ENCODE results near the gene H2BW2.
"Not testable (repeated sequence)": the region's sequence is repeated elsewhere in the genome, so short reads cannot be mapped to it uniquely, and the experiment has no call there.

Gene H2BW2

GRCh38 chrX:104045642-104046041 lies 5.9 kb downstream of the H2BW2 start:
- TF ChIP-seq, protein P1, sequence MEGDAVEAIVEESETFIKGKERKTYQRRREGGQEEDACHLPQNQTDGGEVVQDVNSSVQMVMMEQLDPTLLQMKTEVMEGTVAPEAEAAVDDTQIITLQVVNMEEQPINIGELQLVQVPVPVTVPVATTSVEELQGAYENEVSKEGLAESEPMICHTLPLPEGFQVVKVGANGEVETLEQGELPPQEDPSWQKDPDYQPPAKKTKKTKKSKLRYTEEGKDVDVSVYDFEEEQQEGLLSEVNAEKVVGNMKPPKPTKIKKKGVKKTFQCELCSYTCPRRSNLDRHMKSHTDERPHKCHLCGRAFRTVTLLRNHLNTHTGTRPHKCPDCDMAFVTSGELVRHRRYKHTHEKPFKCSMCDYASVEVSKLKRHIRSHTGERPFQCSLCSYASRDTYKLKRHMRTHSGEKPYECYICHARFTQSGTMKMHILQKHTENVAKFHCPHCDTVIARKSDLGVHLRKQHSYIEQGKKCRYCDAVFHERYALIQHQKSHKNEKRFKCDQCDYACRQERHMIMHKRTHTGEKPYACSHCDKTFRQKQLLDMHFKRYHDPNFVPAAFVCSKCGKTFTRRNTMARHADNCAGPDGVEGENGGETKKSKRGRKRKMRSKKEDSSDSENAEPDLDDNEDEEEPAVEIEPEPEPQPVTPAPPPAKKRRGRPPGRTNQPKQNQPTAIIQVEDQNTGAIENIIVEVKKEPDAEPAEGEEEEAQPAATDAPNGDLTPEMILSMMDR (IDR thresholded peaks at IDR 0.05; ENCODE audit: low read depth, low read length), result no peak
- no peak for DNase-seq (ENCODE audit: extremely low read depth, low read depth)

- TF ChIP-seq, protein P1 (IDR thresholded peaks at IDR 0.05; ENCODE audit: low read depth, low read length), result no peak
Observed at GRCh38 chrX:104047171-104047570, 7.4 kb downstream of the H2BW2 start.

GRCh38 chrX:104054956-104055355 lies 15.2 kb downstream of the H2BW2 start:
- DNase-seq (ENCODE audit: extremely low read depth, low read depth), result not testable (repeated sequence)

More at GRCh38 chrX:104047171-104047570, 7.4 kb downstream of the H2BW2 start:
- DNase-seq (ENCODE audit: extremely low read depth, low read depth), result no peak

- not testable (repeated sequence) for DNase-seq (ENCODE audit: extremely low read depth, low read depth)
Observed at GRCh38 chrX:104062636-104063035, 22.9 kb downstream of the H2BW2 start.

DNA sequence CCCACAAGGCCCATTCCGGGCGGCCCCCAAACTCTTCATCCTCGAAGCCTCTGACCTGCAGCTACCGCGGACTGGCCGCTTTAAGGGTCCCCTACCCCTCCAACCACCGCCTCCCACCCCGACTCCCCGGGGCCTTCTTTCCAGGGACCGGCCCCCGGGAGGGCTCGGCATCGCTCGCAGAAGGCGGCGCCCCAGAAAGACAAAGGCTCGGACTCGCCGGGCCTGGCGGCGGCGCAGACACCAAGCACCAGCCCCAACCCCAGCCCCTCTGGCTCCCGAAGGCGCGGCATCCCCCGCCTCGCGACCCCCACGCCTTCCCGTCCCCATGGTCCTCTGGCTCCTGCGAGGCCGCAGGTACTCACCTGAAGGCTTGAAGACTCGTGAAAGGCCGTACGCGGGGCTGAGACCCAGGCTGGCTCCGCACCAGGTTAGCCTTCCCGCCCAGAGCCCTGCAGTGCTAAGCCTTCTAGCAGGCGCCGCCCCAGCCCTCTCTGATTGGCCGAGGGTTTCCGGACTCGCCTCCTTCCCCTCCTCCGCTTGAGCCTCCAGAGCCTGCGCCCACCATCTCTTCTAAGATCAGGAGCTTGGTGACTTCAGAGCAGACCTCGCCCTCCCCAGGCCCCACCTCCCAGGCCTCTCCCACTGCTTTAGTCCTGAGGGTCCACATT lies 36.2 kb downstream of the H2BW2 start, which contains the start of gene TMSB15C:
TSS of gene TMSB15C (minus strand) at position 459 of the 668 bp plus-strand sequence.
- DNase-seq (ENCODE audit: extremely low read depth, low read depth), result not testable (repeated sequence)

DNA sequence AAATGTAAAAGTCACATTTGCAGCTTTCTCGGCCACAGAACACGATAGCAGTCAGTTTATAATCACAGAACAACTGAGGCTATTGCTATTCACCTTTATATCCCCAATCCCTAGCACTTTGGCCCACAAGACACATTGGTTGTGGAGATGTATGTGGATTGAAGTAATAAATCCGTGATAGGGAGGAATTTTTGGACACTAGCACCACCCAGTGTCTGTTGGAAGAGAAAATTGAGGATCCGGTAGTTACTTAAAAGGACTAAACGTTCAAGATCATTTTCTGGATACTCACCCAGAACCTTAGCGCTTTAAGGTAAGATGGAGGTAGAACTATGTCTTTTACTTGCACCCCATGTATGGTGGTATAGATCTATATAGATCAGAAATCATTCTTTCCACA lies 38.1 kb downstream of the H2BW2 start:
- DNase-seq (ENCODE audit: extremely low read depth, low read depth), result not testable (repeated sequence)

GRCh38 chrX:104084063-104084462 lies 44.3 kb downstream of the H2BW2 start:
- TF ChIP-seq, protein P1 (IDR thresholded peaks at IDR 0.05; ENCODE audit: low read depth, low read length), result no peak
- no peak for DNase-seq (ENCODE audit: extremely low read depth, low read depth)

DNA sequence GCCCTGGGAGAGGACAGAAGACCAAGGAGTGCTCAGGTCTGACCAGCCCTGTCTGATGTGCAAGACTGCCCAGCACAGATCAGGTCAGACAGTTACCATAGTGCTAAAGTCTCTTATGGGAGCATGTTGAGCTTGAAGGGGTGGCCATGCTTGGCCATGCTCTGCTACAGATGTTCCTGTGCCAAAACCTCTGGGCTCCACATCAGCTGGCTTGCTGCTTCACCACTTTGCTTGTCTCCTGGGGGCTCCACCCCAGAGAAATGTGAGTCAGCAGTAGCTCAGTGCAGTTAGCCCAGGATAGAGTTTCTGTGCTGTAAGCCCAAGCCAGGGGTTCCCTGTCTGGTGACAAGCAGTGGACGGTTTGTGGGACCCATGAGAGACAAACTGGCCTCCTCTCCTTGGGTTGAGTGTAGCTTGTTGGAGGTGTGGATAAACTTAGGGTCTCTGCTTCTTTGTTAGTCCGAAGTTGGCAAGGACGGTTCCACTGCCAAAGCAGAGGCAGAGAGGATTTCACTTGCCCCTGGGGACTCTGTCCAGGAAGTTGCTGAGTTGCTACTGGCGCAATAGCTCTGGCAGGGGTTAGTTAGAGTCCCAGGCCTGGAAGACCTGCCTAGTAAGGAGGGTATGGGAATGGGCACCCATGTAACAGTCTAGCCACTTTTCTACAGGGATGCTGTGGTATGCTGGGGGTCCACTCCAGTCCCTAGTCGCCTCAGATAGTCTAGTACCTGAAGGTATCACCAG lies 45.0 kb downstream of the H2BW2 start:
- TF ChIP-seq, protein P1 (IDR thresholded peaks at IDR 0.05; ENCODE audit: low read depth, low read length), result no peak
- DNase-seq (ENCODE audit: extremely low read depth, low read depth), result no peak

DNA sequence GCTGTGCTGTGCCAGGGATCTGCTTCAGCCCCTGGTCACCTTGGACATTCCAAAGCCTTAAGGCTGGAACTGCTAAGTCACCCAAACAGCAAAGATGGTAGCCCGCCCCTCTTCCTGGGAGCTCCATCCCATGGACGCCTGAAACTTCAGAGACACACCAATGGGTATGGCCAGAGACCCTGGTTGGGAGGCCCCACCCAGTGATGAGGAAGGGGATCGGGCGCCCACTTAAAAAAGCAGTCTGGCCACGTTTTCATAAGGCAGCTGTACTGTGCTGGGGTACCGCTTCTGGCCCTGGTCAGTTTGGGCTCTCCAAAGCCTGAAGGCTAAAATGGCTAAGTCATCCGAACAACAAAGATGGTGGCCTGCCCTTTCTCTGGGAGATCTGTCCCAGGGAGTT lies 45.7 kb downstream of the H2BW2 start:
- no peak for DNase-seq (ENCODE audit: extremely low read depth, low read depth)
- TF ChIP-seq, protein P1 (IDR thresholded peaks at IDR 0.05; ENCODE audit: low read depth, low read length), result no peak
